SJSA1 (cell line): ENCODE measurements around the gene FOXN1. TPM values are rescaled to one million over a fixed set of nuclear protein-coding genes. Genes with fewer than 3 reads are reported as not detected.

ENCODE experiments used
- DNase-seq, 2 experiments: peaks; one replicate each; pipeline ENCODE4 v3.0.0-alpha.2; 2015 to 2020; ENCODE audit warnings: low spot score in 2 of 2, low read depth in 1 of 2
- H3K27ac ChIP-seq: fragments of 250-450 bp; sonication (Bioruptor Pico); 2 replicates; pipeline ENCODE4 v1.5.1; 2020; ENCODE audit warnings: mild to moderate bottlenecking, moderate library complexity
- H3K27me3 ChIP-seq: fragments of 250-450 bp; sonication (Bioruptor Pico); replicated peaks from 2 replicates; pipeline ENCODE4 v1.5.1; 2020; ENCODE audit warnings: mild to moderate bottlenecking, moderate library complexity
- H3K36me3 ChIP-seq: fragments of 250-450 bp; sonication (Bioruptor Pico); 2 replicates; pipeline ENCODE4 v1.5.1; 2020; ENCODE audit warnings: mild to moderate bottlenecking
- H3K4me1 ChIP-seq: fragments of 250-450 bp; sonication (Bioruptor Pico); replicated peaks from 2 replicates; pipeline ENCODE4 v1.6.1; 2021; ENCODE audit warnings: mild to moderate bottlenecking
- H3K4me3 ChIP-seq: fragments of 250-450 bp; sonication (Bioruptor Pico); 2 replicates; pipeline ENCODE4 v1.5.1; 2020; ENCODE audit warnings: mild to moderate bottlenecking
- H3K9me3 ChIP-seq: fragments of 250-450 bp; sonication (Bioruptor Pico); replicated peaks from 2 replicates; pipeline ENCODE4 v1.5.1; 2020; ENCODE audit warnings: mild to moderate bottlenecking
- total RNA-seq: library from RNA; depleted of rRNA; stranded (reverse); fragments of >200 nt; shearing (Covaris generic); gene quantifications from 2 replicates; pipeline ENCODE4 v1.2.3, GENCODE V29; 2014

The FOXN1 gene
- total RNA-seq, 1 experiment from 2014 or later = not detected

DNA sequence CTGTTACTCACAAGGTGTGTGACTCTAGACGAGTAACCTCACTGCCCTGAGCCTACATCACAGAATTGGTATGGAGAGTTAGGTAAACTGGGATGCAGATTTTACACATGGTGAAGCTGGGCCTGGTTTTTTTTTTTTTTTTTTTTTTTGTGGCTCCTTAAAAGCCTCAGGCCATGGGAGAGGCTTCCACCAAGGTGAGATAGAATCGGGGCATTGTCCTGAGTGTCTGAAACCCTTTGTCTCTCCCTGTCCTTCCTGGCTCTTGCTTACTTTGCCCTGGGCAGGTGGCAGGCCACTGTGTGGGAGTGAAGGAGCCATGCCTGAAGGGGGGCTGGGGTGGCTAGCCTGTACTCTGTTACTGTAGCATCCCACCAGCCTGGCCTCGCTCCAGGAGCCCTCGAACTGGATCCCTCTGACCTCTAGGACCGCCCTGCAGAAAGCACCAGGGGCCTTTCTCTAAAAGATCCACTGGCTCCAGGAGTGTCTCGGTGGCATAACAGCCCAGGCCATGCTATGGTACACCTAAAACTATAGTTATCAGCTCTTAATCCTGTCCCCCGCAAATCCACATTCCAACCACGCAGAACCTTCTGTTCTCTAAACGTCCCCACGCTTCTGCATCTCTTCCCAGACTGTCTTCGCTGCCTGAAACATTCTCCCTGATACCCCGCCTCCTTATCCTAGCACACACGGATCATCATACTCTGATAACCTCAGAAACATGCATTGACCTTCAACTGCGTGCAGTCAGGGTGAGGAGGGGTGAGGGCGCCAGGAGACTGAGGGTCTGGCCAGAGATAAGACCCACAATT, 34.4 kb upstream of the FOXN1 start:
- Histone ChIP-seq H3K4me3 (no peak overlapping the region), H3K27ac (no peak overlapping the region), H3K27me3 (peaks cover 29% of the 10 kb centered on the region), H3K9me3 (no peaks in the 10 kb centered on the region), H3K36me3 (no peaks in the 10 kb centered on the region), H3K4me1 (no peaks in the 10 kb centered on the region)
- peak in 1 of 2 experiments; percentile 24 for DNase-seq

DNA sequence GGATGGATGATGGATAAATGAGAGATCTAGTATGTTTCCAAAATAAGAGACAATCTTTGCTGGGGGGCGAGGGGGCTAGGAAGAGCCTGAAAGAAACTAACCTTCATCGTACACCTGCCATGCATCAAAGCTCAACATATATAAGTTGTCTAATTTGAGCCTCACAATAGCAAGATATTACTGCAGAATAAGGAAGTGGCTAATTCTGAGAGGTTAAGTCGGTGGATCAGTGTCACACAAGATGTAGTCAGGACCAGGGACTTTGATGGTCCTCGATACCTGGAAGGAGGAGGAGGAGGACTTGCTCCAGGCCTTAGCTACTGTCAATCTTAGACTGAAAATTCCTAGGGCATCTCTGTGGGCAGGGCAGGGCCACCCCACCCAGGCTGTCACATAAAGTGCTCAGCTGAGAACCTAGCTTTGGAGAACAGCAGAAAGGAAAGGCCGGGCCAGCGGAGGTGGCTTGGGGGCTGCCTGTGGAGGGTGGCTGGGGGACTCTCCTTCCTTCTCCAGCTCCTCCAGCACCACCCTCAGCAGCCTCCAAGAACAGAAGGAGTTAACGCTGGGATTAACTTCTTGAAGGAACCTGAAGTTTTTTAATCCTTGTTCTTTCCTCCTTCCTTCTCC, 33.2 kb upstream of the FOXN1 start:
- Histone ChIP-seq H3K4me1 (no peaks in the 10 kb centered on the region), H3K27ac (no peak overlapping the region), H3K36me3 (no peaks in the 10 kb centered on the region), H3K27me3 (peaks cover 20% of the 10 kb centered on the region), H3K4me3 (no peak overlapping the region), H3K9me3 (no peaks in the 10 kb centered on the region)
- no peak for DNase-seq

DNA sequence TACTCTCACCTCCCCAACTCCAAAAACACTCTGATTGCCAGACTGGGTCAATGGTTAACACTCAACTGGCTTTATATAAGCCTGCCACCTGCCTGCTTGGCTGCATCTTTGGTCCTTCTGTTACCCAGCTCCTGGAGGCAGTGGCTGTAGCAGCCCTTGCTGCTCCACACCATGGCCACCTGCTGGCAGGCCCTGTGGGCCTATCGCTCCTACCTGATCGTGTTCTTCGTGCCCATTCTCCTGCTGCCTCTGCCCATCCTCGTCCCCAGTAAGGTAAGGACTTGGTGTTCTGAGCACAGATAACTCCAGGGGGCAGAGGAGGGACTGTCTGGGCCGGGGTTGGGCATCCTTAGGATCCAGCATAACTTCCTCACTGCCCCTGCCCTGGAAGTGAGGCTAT, 32.6 kb upstream of the FOXN1 start, which contains the start of gene SLC13A2:
Gene SLC13A2, plus strand, starts transcription at position 103 of the 400 bp plus-strand sequence. Its CDS starts 69 bp downstream, at position 172.
- Histone ChIP-seq H3K4me3 (no peak within 1 kb of the TSS), H3K27me3 (peaks cover 16% of the 10 kb centered on the region), H3K27ac (no peak within 1 kb of the TSS), H3K9me3 (no peaks in the 10 kb centered on the region), H3K4me1 (no peaks in the 10 kb centered on the region), H3K36me3 (no peaks in the 10 kb centered on the region)
- DNase-seq = no peak

- DNase-seq = no peak
- Histone ChIP-seq H3K27ac (no peak overlapping the region), H3K36me3 (no peaks in the 10 kb centered on the region), H3K4me1 (no peaks in the 10 kb centered on the region), H3K4me3 (no peak overlapping the region), H3K9me3 (no peaks in the 10 kb centered on the region), H3K27me3 (peaks cover 11% of the 10 kb centered on the region; the same call in 1 of the 2 replicates)
Observed at GRCh38 chr17:28474111-28474531, 32.0 kb upstream of the FOXN1 start.

- Histone ChIP-seq H3K27ac (no peak overlapping the region), H3K36me3 (no peaks in the 10 kb centered on the region), H3K9me3 (no peaks in the 10 kb centered on the region), H3K4me3 (no peak overlapping the region), H3K27me3 (0 out of 2 replicates have a peak, but pooled peaks cover 5% of the 10 kb centered on the region), H3K4me1 (no peaks in the 10 kb centered on the region)
- no peak for DNase-seq
Observed at GRCh38 chr17:28475151-28475900, 30.8 kb upstream of the FOXN1 start.

GRCh38 chr17:28476076-28476865, 29.9 kb upstream of the FOXN1 start:
- Histone ChIP-seq H3K27ac (no peak overlapping the region), H3K4me1 (no peaks in the 10 kb centered on the region), H3K27me3 (peaks cover 7% of the 10 kb centered on the region; the same call in 1 of the 2 replicates), H3K36me3 (no peaks in the 10 kb centered on the region), H3K9me3 (no peaks in the 10 kb centered on the region), H3K4me3 (no peak overlapping the region)
- DNase-seq = no peak

- Histone ChIP-seq H3K27ac (no peak overlapping the region), H3K4me1 (no peaks in the 10 kb centered on the region), H3K36me3 (no peaks in the 10 kb centered on the region), H3K27me3 (peaks cover 7% of the 10 kb centered on the region; the same call in 1 of the 2 replicates), H3K4me3 (no peak overlapping the region), H3K9me3 (no peaks in the 10 kb centered on the region)
- no peak for DNase-seq
Observed at GRCh38 chr17:28477928-28478327, 28.2 kb upstream of the FOXN1 start.

DNA sequence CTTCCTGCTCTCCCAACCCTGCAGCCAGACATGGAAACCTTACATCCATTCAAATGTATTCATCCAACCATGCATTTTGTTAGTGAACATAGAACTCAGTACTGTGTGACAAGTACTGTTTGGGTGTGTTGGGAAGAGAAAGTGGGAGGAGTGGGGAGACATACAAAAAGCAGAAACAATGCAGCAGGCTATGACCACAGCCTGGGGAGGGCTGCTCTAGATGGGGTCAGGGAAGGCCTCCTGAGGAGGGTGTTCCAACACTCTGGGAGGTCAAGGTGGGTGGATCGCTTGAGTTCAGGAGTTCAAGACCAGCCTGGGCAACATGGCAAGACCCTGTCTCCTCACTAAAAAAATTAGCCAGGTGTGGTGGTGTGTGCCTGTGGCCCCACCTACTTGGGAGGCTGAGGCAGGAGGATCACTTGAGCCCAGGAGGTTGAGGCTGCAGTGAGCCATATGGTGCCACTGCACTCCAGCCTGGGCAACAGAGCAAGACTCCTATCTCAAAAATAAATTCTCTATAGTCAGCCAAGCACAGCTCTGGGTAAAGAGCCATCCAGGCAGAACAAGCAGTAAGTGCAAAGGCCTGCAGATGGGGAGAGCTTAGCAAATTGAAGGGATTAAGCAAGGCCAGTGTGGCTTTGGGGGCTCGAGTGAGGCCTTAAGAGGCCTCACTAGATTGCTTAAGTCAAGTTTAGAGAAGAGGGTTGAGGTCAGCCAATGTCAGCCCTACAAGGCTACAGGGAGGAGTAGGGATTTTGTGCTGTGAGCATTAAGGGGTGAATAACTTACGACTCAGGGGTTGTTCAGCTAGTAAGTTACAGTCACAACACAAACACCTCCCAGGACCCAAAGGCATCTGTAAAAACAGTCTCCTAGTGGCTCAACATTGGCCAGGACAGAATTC, 27.2 kb upstream of the FOXN1 start:
- DNase-seq = no peak

DNA sequence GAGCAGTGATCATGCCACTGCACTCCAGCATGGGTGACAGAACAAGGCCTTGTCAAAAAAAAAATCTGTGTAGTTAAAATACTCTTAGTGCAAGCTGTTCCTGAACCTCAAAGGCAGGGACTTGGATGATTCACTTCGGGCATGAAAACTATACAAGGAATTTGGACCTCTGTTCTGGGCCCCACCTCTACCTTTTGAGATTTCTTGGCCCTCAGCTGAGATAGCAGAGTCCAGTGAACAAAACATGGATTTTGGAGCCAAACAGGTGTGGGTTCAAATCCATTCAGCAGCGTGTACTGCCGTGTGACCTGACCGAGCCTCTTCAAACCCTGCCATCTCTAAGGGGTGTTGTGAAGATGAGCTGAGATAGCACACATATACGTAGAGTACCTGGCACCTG, 25.9 kb upstream of the FOXN1 start:
- no peaks in the 10 kb centered on the region for H3K36me3 ChIP-seq
- no peak for DNase-seq
- no peaks in the 10 kb centered on the region for H3K9me3 ChIP-seq
- H3K27ac ChIP-seq = no peak overlapping the region
- no peak overlapping the region for H3K4me3 ChIP-seq
- H3K4me1 ChIP-seq = no peaks in the 10 kb centered on the region
- peaks cover 13% of the 10 kb centered on the region; the same call in 1 of the 2 replicates for H3K27me3 ChIP-seq

More for the DNA sequence above, 27.2 kb upstream of the FOXN1 start:
- H3K27me3 ChIP-seq = peaks cover 7% of the 10 kb centered on the region; the same call in 1 of the 2 replicates
- no peak overlapping the region for H3K4me3 ChIP-seq
- no peaks in the 10 kb centered on the region for H3K4me1 ChIP-seq
- H3K36me3 ChIP-seq = no peaks in the 10 kb centered on the region
- no peak overlapping the region for H3K27ac ChIP-seq
- no peaks in the 10 kb centered on the region for H3K9me3 ChIP-seq

DNA sequence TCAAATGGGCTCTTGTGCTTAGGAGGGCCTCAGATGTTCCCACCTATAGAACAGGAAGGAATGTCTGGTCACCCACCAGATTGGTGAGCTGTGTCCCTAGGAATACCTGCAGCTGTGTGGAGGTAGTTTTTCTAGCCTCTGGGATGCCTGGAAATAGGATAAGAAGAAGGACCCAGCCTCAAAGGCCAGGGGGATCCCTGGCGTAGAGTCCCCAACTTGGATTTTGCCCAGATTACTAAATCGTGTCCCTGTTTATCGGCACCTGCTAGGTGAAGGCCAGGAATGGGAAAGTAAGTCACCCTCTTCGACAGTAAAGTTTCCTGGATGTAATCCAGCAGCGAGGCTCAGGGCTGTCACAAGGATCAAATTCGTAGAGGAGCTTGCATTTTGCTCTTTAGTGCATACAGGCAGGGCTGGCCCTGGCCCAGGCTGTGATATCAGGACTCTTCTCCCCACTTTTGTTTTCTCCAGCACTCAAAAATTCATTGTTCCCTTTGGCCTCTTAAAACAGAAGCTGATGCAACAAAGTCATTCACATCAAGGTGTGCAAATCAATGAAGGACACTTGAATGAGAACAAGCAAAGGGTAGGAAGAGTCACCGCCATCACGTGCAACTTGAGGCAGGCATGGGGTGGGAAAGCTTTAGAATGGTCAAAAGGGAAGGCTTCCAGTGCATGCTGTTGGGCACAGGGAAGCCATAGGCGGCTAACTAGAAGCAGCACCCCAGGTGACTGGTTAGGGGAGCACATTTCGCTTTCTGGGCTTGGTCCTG, 25.2 kb upstream of the FOXN1 start:
- no peaks in the 10 kb centered on the region for H3K9me3 ChIP-seq
- no peak overlapping the region for H3K27ac ChIP-seq
- H3K36me3 ChIP-seq = no peaks in the 10 kb centered on the region
- peaks cover 13% of the 10 kb centered on the region; the same call in 1 of the 2 replicates for H3K27me3 ChIP-seq
- H3K4me1 ChIP-seq = no peaks in the 10 kb centered on the region
- no peak overlapping the region for H3K4me3 ChIP-seq
- DNase-seq = no peak

GRCh38 chr17:28482551-28483199, 23.5 kb upstream of the FOXN1 start:
- peaks cover 13% of the 10 kb centered on the region; the same call in 1 of the 2 replicates for H3K27me3 ChIP-seq
- H3K9me3 ChIP-seq = no peaks in the 10 kb centered on the region
- no peaks in the 10 kb centered on the region for H3K36me3 ChIP-seq
- no peaks in the 10 kb centered on the region for H3K4me1 ChIP-seq
- no peak overlapping the region for H3K4me3 ChIP-seq
- no peak overlapping the region for H3K27ac ChIP-seq
- no peak for DNase-seq
